ENCODE measurements around the gene ZNF200.
A peak's percentile ranks its signal among the peaks of the same experiment; 100 is the strongest.
"Not testable (repeated sequence)": the region's sequence is repeated elsewhere in the genome, so short reads cannot be mapped to it uniquely, and the experiment has no call there.

Gene ZNF200

DNA sequence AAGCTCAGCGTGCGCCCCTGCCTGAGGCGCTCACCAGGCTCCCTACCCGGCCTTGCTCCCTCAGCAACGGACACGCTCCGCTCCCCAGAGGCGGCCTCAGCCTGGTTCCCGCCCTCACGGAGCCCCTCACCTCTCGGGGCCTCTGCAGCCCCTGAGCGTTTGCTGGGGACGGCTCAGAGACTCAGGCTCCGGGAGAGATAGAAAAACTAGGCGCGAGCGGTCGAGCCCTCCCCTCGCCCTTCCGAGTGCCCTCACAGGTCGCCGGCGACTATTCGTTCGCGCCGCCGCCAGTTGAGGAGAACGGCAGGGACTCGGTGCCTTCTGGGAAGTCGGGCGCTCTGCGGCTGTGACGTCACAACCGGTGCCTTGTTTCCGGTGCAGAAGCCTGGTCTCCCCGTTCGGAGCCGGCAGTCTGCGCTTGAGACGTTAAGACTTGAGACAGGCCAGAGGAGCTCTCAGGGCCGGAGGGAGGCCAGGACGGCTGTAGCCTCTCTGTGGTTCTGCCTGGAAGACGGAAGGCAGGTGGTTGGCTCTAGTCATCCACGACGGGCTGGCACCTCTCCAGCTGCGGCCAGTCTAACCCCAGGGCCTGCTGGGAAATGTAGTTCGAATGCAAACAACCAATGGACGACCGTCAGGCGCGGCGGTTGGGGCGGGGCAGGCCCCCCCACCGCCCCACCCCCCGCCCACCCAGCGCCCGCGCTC, at the start of gene ZNF200:
TSS of gene ZNF200 (minus strand) at position 302 of the 705 bp plus-strand sequence. CDS start 1,403 bp downstream, outside the sequence.
- peak within 1 kb of the TSS; percentile 96 for H3K27ac Mint-ChIP-seq

DNA sequence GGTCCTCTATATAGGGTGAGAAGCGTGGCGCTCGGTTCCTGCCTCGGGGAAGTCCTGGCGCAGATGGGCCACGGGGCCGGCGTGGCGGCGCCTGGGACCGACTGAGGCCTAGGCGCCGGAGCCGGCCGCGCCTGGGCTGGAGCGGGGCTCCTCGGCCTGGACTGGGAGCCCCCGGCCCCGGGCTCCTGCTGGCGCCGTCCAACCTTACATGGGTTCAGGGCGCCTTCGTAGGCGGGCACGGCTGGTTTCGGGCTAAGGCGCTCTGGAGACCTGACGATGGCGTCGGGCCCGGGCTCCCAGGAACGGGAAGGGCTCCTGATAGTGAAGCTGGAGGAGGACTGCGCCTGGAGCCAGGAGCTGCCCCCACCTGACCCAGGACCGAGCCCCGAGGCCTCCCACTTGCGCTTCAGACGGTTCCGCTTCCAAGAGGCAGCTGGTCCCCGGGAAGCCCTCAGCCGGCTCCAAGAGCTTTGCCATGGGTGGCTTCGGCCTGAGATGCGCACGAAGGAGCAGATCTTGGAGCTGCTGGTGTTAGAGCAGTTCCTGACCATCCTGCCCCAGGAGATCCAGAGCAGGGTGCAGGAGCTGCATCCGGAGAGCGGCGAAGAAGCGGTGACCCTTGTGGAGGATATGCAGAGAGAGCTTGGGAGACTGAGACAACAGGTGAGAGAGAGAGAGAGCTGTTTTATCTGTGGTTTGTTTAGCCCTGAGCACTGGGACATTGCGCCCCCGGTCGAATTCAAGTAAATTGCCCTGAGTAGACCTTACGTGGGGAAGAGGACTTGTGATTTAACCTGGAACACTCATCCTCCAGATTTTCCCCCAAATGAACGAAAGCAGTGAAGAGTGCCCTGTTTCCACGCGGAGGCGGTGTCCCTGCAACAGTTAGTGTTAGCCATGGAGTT, 48.8 kb upstream of the ZNF200 start:
- Mint-ChIP-seq H3K36me3 (peaks cover 30% of the 10 kb centered on the region), H3K4me3 (peak overlapping the region; percentile 94), H3K27me3 (no peaks in the 10 kb centered on the region), H3K27ac (peak overlapping the region; percentile 93), H3K9me3 (no peaks in the 10 kb centered on the region), H3K4me1 (peaks cover 18% of the 10 kb centered on the region)
- ATAC-seq (ENCODE audit: low read depth) (no peak), DNase-seq (ENCODE audit: low spot score in 2 of 2) (no peak)

More for the DNA sequence above, at the start of gene ZNF200:
- peak; percentile 90 to 96 for DNase-seq (ENCODE audit: low spot score in 2 of 2)
- peaks cover 32% of the 10 kb centered on the region for H3K36me3 Mint-ChIP-seq
- ATAC-seq (ENCODE audit: low read depth) = peak; percentile 92
- H3K27me3 Mint-ChIP-seq = peaks cover under 1% of the 10 kb centered on the region
- peaks cover 16% of the 10 kb centered on the region for H3K4me1 Mint-ChIP-seq
- H3K4me3 Mint-ChIP-seq = peak within 1 kb of the TSS; percentile 98
- peaks cover 7% of the 10 kb centered on the region for H3K9me3 Mint-ChIP-seq

GRCh38 chr16:3282730-3283542, 48.0 kb upstream of the ZNF200 start, which contains the start of gene ZNF263:
Gene ZNF263, plus strand, starts transcription at chr16:3283491. Its CDS starts 328 bp downstream, at chr16:3283819.
- peak; percentile 85 for ATAC-seq (ENCODE audit: low read depth)
- Mint-ChIP-seq H3K27me3 (no peaks in the 10 kb centered on the region), H3K4me3 (peak within 1 kb of the TSS; percentile 94), H3K36me3 (peaks cover 24% of the 10 kb centered on the region), H3K4me1 (peaks cover 18% of the 10 kb centered on the region), H3K27ac (peak within 1 kb of the TSS; percentile 93), H3K9me3 (no peaks in the 10 kb centered on the region)
- DNase-seq (ENCODE audit: low spot score in 2 of 2) = peak; percentile 89 to 90

- Mint-ChIP-seq H3K4me3 (peak overlapping the region; percentile 94), H3K27ac (peak overlapping the region; percentile 93), H3K9me3 (no peaks in the 10 kb centered on the region), H3K4me1 (peaks cover 18% of the 10 kb centered on the region), H3K36me3 (peaks cover 20% of the 10 kb centered on the region), H3K27me3 (no peaks in the 10 kb centered on the region)
- ATAC-seq (ENCODE audit: low read depth) (peak; percentile 7), DNase-seq (ENCODE audit: low spot score in 2 of 2) (no peak)
Measured at GRCh38 chr16:3282103-3282729, 47.3 kb upstream of the ZNF200 start.

GRCh38 chr16:3281222-3281820, 46.4 kb upstream of the ZNF200 start:
- no peak for DNase-seq (ENCODE audit: low spot score in 2 of 2)
- Mint-ChIP-seq H3K9me3 (no peaks in the 10 kb centered on the region), H3K4me3 (peak overlapping the region; percentile 21), H3K4me1 (peaks cover 18% of the 10 kb centered on the region), H3K27ac (no peak overlapping the region), H3K27me3 (no peaks in the 10 kb centered on the region), H3K36me3 (peaks cover 15% of the 10 kb centered on the region)
- no peak for ATAC-seq (ENCODE audit: low read depth)

DNA sequence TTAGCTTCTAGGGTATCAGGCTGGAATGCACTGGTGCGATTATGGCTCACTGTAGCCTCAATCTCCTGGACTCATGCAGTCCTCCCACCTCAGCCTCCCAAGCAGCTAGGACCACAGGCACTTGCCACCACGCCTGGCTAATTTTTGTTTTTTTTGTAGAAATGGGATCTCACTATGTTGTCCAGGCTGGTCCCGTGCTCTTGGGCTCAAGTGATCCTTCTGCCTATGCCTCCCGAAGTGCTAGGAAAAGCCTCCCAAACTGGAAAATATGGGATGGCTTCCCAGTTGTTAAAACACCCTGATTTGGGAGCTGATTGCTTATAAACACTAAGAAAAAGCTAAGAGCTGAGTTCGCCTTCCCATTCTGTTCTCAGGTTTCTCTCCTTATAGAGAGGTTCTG, 41.7 kb upstream of the ZNF200 start:
- no peak for ATAC-seq (ENCODE audit: low read depth)
- no peak for DNase-seq (ENCODE audit: low spot score in 2 of 2)
- Mint-ChIP-seq H3K4me3 (no peak overlapping the region), H3K27me3 (no peaks in the 10 kb centered on the region), H3K9me3 (no peaks in the 10 kb centered on the region), H3K36me3 (no peaks in the 10 kb centered on the region), H3K27ac (no peak overlapping the region), H3K4me1 (no peaks in the 10 kb centered on the region)

DNA sequence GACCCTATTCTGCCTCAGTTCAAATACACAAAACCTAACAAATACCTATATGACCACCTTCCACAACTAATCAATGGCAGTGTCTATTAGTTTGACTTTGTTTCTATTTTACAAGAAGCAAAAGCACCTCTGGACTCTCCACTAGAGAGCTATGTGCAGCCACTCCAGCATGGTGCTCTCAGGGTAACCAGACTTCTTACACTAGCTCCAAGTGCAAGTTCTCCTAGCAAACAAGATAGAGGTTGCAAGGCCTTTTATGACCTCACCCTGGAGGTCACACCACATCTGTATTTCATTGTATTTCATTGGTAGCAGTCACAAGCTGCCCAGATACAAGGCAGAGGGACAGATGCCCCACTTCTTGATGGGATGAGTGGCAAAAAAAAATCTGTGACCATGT, 40.0 kb upstream of the ZNF200 start:
- no peaks in the 10 kb centered on the region for H3K36me3 Mint-ChIP-seq
- no peaks in the 10 kb centered on the region for H3K27me3 Mint-ChIP-seq
- ATAC-seq (ENCODE audit: low read depth) (no peak), DNase-seq (ENCODE audit: low spot score in 2 of 2) (no peak)
- no peak overlapping the region for H3K4me3 Mint-ChIP-seq
- no peak overlapping the region for H3K27ac Mint-ChIP-seq
- no peaks in the 10 kb centered on the region for H3K4me1 Mint-ChIP-seq
- H3K9me3 Mint-ChIP-seq = no peaks in the 10 kb centered on the region

GRCh38 chr16:3274490-3274889, 39.5 kb upstream of the ZNF200 start:
- Mint-ChIP-seq H3K36me3 (no peaks in the 10 kb centered on the region), H3K27me3 (no peaks in the 10 kb centered on the region), H3K9me3 (no peaks in the 10 kb centered on the region), H3K27ac (no peak overlapping the region), H3K4me1 (no peaks in the 10 kb centered on the region), H3K4me3 (no peak overlapping the region)
- ATAC-seq (ENCODE audit: low read depth) = no peak
- no peak for DNase-seq (ENCODE audit: low spot score in 2 of 2)

DNA sequence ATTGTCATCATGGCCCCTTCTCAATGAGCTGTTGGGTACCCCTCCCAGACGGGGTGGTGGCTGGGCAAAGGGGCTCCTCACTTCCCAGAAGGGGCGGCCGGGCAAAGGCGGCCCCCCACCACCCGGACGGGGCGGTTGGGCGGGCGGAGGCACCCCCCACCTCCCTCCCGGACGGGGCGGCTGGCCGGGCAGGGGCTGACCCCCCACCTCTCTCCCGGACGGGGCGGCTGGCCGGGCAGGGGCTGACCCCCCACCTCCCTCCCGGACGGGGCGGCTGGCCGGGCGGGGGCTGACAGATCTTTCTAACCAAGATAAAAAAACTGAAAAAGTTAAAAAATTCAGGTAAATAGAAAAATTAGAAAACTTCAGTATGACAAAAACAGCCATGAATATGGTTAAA, 36.3 kb upstream of the ZNF200 start:
- H3K9me3 Mint-ChIP-seq; H3K27me3 Mint-ChIP-seq; DNase-seq (ENCODE audit: low spot score in 2 of 2); H3K27ac Mint-ChIP-seq; H3K36me3 Mint-ChIP-seq; H3K4me3 Mint-ChIP-seq; H3K4me1 Mint-ChIP-seq; ATAC-seq (ENCODE audit: low read depth): not testable (repeated sequence)

- not testable (repeated sequence) for ATAC-seq (ENCODE audit: low read depth); DNase-seq (ENCODE audit: low spot score in 2 of 2); H3K36me3 Mint-ChIP-seq; H3K4me1 Mint-ChIP-seq; H3K27me3 Mint-ChIP-seq; H3K4me3 Mint-ChIP-seq; H3K27ac Mint-ChIP-seq; H3K9me3 Mint-ChIP-seq
Measured at GRCh38 chr16:3270718-3271117, 35.8 kb upstream of the ZNF200 start.

DNA sequence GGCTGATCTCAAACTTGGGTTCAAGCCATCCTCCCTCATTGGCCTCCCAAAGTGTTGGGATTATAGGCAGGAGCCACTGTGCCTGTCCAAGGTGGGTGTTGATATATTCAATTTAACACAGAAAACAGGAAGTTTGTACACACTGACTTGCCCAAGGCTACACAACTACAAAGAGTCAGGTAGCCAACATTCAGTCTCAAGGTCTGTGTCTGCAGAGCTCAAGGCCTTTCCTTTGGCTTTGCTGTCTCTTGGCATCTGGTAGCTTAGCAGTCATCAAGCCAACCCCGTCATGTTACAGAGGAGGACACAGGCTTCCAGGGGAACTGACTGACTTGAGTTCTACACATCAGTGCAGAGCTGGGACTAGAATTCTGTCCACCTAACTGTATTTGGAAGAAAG, 33.3 kb upstream of the ZNF200 start:
- Mint-ChIP-seq H3K27me3 (no peaks in the 10 kb centered on the region), H3K4me1 (peaks cover 6% of the 10 kb centered on the region), H3K4me3 (no peak overlapping the region), H3K27ac (no peak overlapping the region), H3K36me3 (peaks cover 5% of the 10 kb centered on the region), H3K9me3 (no peaks in the 10 kb centered on the region)
- ATAC-seq (ENCODE audit: low read depth) = no peak
- DNase-seq (ENCODE audit: low spot score in 2 of 2) = no peak

DNA sequence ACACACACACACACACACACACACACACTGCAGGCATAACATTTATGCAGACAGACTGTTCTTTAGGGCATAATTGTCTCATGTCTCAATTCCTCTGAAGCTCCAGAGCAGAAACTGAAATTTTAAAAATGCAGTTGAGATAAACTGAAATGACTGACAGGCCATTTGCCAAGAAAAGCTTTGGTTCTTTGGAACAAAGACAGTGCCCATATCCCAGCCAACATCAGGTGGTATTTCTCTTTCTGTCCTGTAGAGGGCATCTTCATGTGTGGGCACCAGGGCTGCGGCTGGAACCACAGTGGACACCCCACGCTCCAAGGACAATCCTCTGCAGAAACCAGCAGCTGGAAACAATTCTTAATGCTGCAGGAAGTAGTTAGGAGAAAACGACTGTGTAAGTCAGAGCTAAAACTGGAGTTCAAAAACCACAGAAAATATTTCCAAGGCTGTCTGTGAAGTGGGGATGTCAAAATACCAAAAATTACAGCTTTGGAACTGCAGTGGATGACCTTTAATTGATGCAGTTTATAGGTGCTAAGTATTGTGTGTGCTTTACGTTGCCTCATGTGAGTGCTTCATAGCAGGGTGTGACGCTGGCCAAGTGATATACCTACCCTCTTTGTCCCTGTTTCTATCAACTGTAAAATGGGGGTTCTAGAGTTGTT, 32.0 kb upstream of the ZNF200 start:
- Mint-ChIP-seq H3K27me3 (no peaks in the 10 kb centered on the region), H3K4me1 (peaks cover 6% of the 10 kb centered on the region), H3K27ac (no peak overlapping the region), H3K4me3 (no peak overlapping the region), H3K9me3 (no peaks in the 10 kb centered on the region), H3K36me3 (peaks cover 5% of the 10 kb centered on the region)
- DNase-seq (ENCODE audit: low spot score in 2 of 2) (no peak), ATAC-seq (ENCODE audit: low read depth) (no peak)

Measured in memory B cell (primary cell).